ENCODE data around the gene PRKN.

The PRKN gene

GRCh38 chr6:161377116-161377515 lies 1350.5 kb downstream of the PRKN start:
- H3K4me3 ChIP-seq (ENCODE audit: low read depth in 1 of 2, low read length in 2 of 2) = no peak overlapping the region
- H2AFZ ChIP-seq (ENCODE audit: low read depth, low read length) = no peak overlapping the region
- no peak overlapping the region for H3K4me2 ChIP-seq (ENCODE audit: insufficient read depth, low read length)
- no peaks in the 10 kb centered on the region for H3K27me3 ChIP-seq (ENCODE audit: insufficient read depth, low read length, poor library complexity)
- no peak for DNase-seq
- H3K36me3 ChIP-seq (ENCODE audit: insufficient read depth, low read length) = no peaks in the 10 kb centered on the region
- H3K9ac ChIP-seq (ENCODE audit: low read depth, low read length) = no peak overlapping the region
- no peaks in the 10 kb centered on the region for H3K9me3 ChIP-seq (ENCODE audit: insufficient read depth, low read length, severe bottlenecking)
- no peaks in the 10 kb centered on the region for H3K4me1 ChIP-seq (ENCODE audit: insufficient read depth, low read length)
- no peak for ATAC-seq (ENCODE audit: insufficient read depth, low read depth)
- TF ChIP-seq CTCF (IDR thresholded peaks at IDR 0.05; ENCODE audit: borderline replicate concordance, extremely low read depth, low read length, poor library complexity, severe bottlenecking) (no peak), EZH2 (IDR thresholded peaks at IDR 0.05; ENCODE audit: borderline replicate concordance, low read depth, low read length, severe bottlenecking) (no peak)
- H3K27ac ChIP-seq (ENCODE audit: low read length) = no peak overlapping the region
- no peaks in the 10 kb centered on the region for H3K79me2 ChIP-seq (ENCODE audit: insufficient read depth, low read length)
- H4K20me1 ChIP-seq (ENCODE audit: insufficient read depth, low read length) = no peaks in the 10 kb centered on the region

- Histone ChIP-seq H3K4me2 (ENCODE audit: insufficient read depth, low read length) (no peak overlapping the region), H3K9ac (ENCODE audit: low read depth, low read length) (no peak overlapping the region), H3K36me3 (ENCODE audit: insufficient read depth, low read length) (no peaks in the 10 kb centered on the region), H3K27me3 (ENCODE audit: insufficient read depth, low read length, poor library complexity) (no peaks in the 10 kb centered on the region), H3K4me3 (ENCODE audit: low read depth in 1 of 2, low read length in 2 of 2) (no peak overlapping the region), H2AFZ (ENCODE audit: low read depth, low read length) (no peak overlapping the region), H3K4me1 (ENCODE audit: insufficient read depth, low read length) (no peaks in the 10 kb centered on the region), H3K27ac (ENCODE audit: low read length) (no peak overlapping the region), H3K9me3 (ENCODE audit: insufficient read depth, low read length, severe bottlenecking) (no peaks in the 10 kb centered on the region), H4K20me1 (ENCODE audit: insufficient read depth, low read length) (no peaks in the 10 kb centered on the region), H3K79me2 (ENCODE audit: insufficient read depth, low read length) (no peaks in the 10 kb centered on the region)
- TF ChIP-seq EZH2 (IDR thresholded peaks at IDR 0.05; ENCODE audit: borderline replicate concordance, low read depth, low read length, severe bottlenecking) (no peak), CTCF (IDR thresholded peaks at IDR 0.05; ENCODE audit: borderline replicate concordance, extremely low read depth, low read length, poor library complexity, severe bottlenecking) (no peak)
- no peak for DNase-seq
- ATAC-seq (ENCODE audit: insufficient read depth, low read depth) = no peak
These were observed 1351.2 kb downstream of the PRKN start for GRCh38 chr6:161376367-161376766.

DNA sequence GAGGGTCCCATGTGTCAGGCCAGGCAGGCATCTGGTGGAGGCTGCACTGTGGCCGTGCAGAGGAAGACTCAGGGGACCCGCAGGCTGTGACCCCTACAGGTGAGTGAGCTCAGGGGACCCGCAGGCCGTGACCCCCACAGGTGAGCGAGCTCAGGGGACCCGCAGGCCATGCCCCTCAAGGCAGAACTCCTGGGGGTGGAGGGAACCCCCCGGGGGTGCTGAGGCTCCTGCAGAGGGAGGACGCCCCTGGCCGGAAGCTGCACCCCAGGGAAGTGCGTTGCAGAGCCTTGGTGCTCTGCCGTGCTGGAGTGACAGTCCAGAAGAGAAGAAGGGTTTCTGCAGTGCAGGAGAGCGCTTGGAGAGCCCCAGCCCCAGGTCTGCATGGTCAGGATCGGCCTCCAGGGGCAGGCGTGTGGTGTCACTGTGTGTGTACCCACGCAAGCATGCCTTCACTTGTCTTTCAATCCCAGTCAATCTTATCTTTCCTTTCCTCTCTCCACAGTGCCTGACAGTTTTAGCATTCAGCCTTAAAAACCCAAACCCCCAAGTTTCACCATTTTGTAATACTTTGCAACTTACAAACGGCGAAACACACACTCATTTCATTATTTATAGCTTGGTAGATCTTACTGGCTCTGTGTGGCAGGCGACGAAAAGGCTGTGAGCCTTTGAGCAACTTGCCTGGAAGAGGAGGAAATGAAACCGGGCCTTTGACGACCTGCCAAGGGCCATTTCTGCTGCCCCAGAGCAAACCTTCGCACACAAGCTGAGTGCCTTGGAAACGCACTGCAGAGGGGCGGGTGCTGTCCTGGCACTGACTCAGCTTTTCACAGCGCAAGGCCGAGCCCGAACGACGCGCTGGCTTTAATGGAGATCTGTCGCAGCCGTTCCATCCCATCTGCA lies 1352.3 kb downstream of the PRKN start:
- ATAC-seq (ENCODE audit: insufficient read depth, low read depth) (no peak), DNase-seq (no peak)
- H3K9me3 ChIP-seq (ENCODE audit: insufficient read depth, low read length, severe bottlenecking) = no peaks in the 10 kb centered on the region
- no peak overlapping the region for H2AFZ ChIP-seq (ENCODE audit: low read depth, low read length)
- H3K27ac ChIP-seq (ENCODE audit: low read length) = no peak overlapping the region
- H3K4me1 ChIP-seq (ENCODE audit: insufficient read depth, low read length) = no peaks in the 10 kb centered on the region
- H3K4me3 ChIP-seq (ENCODE audit: low read depth in 1 of 2, low read length in 2 of 2) = no peak overlapping the region
- TF ChIP-seq EZH2 (IDR thresholded peaks at IDR 0.05; ENCODE audit: borderline replicate concordance, low read depth, low read length, severe bottlenecking) (no peak), CTCF (IDR thresholded peaks at IDR 0.05; ENCODE audit: borderline replicate concordance, extremely low read depth, low read length, poor library complexity, severe bottlenecking) (no peak)
- H3K79me2 ChIP-seq (ENCODE audit: insufficient read depth, low read length) = no peaks in the 10 kb centered on the region
- no peaks in the 10 kb centered on the region; the same call in 1 of the 2 replicates for H4K20me1 ChIP-seq (ENCODE audit: insufficient read depth, low read length)
- no peaks in the 10 kb centered on the region for H3K27me3 ChIP-seq (ENCODE audit: insufficient read depth, low read length, poor library complexity)
- no peaks in the 10 kb centered on the region for H3K36me3 ChIP-seq (ENCODE audit: insufficient read depth, low read length)
- H3K9ac ChIP-seq (ENCODE audit: low read depth, low read length) = no peak overlapping the region
- H3K4me2 ChIP-seq (ENCODE audit: insufficient read depth, low read length) = no peak overlapping the region

Measured in DND-41 (cell line).